ENCODE results near the gene FILIP1.

FILIP1 gene

GRCh38 chr6:75296811-75297779 is 196.5 kb downstream of the FILIP1 start:
- TF ChIP-seq TAF1 (IDR thresholded peaks at IDR 0.05; ENCODE audit: low read depth) (no peak), RAD21 (IDR thresholded peaks at IDR 0.05; ENCODE audit: low read depth) (peak; percentile 91), ZBTB7A (IDR thresholded peaks at IDR 0.05; ENCODE audit: low read depth) (no peak), NFIC (IDR thresholded peaks at IDR 0.05) (peak; percentile 86), FOXM1 (IDR thresholded peaks at IDR 0.05; ENCODE audit: borderline replicate concordance, low read depth) (no peak), EGR1 (IDR thresholded peaks at IDR 0.05) (no peak), CEBPB (IDR thresholded peaks at IDR 0.05) (no peak)

- TF ChIP-seq RAD21 (IDR thresholded peaks at IDR 0.05; ENCODE audit: low read depth) (no peak), FOXM1 (IDR thresholded peaks at IDR 0.05; ENCODE audit: borderline replicate concordance, low read depth) (no peak), NFIC (IDR thresholded peaks at IDR 0.05) (no peak), EGR1 (IDR thresholded peaks at IDR 0.05) (no peak), YY1 (IDR thresholded peaks at IDR 0.05; ENCODE audit: low read depth) (no peak), USF1 (IDR thresholded peaks at IDR 0.05) (no peak), ZBTB7A (IDR thresholded peaks at IDR 0.05; ENCODE audit: low read depth) (no peak), EP300 (IDR thresholded peaks at IDR 0.05; ENCODE audit: borderline replicate concordance) (no peak), CEBPB (IDR thresholded peaks at IDR 0.05) (no peak), TEAD4 (IDR thresholded peaks at IDR 0.05) (no peak), CREB1 (IDR thresholded peaks at IDR 0.05; ENCODE audit: low read depth) (no peak), TCF12 (IDR thresholded peaks at IDR 0.05; ENCODE audit: low read depth) (no peak), TAF1 (IDR thresholded peaks at IDR 0.05; ENCODE audit: low read depth) (no peak)
- TF ChIP-seq, protein P1, sequence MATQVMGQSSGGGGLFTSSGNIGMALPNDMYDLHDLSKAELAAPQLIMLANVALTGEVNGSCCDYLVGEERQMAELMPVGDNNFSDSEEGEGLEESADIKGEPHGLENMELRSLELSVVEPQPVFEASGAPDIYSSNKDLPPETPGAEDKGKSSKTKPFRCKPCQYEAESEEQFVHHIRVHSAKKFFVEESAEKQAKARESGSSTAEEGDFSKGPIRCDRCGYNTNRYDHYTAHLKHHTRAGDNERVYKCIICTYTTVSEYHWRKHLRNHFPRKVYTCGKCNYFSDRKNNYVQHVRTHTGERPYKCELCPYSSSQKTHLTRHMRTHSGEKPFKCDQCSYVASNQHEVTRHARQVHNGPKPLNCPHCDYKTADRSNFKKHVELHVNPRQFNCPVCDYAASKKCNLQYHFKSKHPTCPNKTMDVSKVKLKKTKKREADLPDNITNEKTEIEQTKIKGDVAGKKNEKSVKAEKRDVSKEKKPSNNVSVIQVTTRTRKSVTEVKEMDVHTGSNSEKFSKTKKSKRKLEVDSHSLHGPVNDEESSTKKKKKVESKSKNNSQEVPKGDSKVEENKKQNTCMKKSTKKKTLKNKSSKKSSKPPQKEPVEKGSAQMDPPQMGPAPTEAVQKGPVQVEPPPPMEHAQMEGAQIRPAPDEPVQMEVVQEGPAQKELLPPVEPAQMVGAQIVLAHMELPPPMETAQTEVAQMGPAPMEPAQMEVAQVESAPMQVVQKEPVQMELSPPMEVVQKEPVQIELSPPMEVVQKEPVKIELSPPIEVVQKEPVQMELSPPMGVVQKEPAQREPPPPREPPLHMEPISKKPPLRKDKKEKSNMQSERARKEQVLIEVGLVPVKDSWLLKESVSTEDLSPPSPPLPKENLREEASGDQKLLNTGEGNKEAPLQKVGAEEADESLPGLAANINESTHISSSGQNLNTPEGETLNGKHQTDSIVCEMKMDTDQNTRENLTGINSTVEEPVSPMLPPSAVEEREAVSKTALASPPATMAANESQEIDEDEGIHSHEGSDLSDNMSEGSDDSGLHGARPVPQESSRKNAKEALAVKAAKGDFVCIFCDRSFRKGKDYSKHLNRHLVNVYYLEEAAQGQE (IDR thresholded peaks at IDR 0.05; ENCODE audit: low read depth), result no peak
- TF ChIP-seq, protein P2, sequence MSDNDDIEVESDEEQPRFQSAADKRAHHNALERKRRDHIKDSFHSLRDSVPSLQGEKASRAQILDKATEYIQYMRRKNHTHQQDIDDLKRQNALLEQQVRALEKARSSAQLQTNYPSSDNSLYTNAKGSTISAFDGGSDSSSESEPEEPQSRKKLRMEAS (IDR thresholded peaks at IDR 0.05), result no peak
Measured at GRCh38 chr6:75292555-75292954, 201.0 kb downstream of the FILIP1 start.

DNA sequence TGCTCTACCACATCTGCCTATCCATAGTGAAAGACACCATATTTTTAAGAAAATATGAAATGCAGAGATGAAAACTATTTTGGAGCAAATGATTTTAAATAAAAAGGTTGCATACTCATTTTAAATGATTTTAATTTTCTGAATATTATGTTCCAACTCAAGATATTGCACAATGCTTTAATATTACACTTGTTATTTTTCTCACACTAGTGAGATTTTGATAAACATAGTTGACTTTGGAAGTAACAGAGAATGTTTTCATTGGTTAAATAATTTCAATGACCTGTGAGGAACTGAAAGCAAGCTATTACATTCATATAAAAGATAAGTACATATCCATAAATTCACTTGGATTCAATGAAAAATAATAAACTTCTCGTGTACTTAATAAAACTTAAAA is 201.9 kb downstream of the FILIP1 start:
- TF ChIP-seq, protein P2 (IDR thresholded peaks at IDR 0.05), result no peak
- TF ChIP-seq FOXM1 (IDR thresholded peaks at IDR 0.05; ENCODE audit: borderline replicate concordance, low read depth) (no peak), EGR1 (IDR thresholded peaks at IDR 0.05) (no peak), YY1 (IDR thresholded peaks at IDR 0.05; ENCODE audit: low read depth) (no peak), TCF12 (IDR thresholded peaks at IDR 0.05; ENCODE audit: low read depth) (no peak), CREB1 (IDR thresholded peaks at IDR 0.05; ENCODE audit: low read depth) (no peak), CEBPB (IDR thresholded peaks at IDR 0.05) (no peak), EP300 (IDR thresholded peaks at IDR 0.05; ENCODE audit: borderline replicate concordance) (no peak)
- TF ChIP-seq, protein P1 (IDR thresholded peaks at IDR 0.05; ENCODE audit: low read depth), result no peak

- TF ChIP-seq CREB1 (IDR thresholded peaks at IDR 0.05; ENCODE audit: low read depth), result no peak
- no peak for TF ChIP-seq CEBPB (IDR thresholded peaks at IDR 0.05)
- no peak for TF ChIP-seq NFIC (IDR thresholded peaks at IDR 0.05)
Measured at GRCh38 chr6:75291331-75291730, 202.3 kb downstream of the FILIP1 start.

DNA sequence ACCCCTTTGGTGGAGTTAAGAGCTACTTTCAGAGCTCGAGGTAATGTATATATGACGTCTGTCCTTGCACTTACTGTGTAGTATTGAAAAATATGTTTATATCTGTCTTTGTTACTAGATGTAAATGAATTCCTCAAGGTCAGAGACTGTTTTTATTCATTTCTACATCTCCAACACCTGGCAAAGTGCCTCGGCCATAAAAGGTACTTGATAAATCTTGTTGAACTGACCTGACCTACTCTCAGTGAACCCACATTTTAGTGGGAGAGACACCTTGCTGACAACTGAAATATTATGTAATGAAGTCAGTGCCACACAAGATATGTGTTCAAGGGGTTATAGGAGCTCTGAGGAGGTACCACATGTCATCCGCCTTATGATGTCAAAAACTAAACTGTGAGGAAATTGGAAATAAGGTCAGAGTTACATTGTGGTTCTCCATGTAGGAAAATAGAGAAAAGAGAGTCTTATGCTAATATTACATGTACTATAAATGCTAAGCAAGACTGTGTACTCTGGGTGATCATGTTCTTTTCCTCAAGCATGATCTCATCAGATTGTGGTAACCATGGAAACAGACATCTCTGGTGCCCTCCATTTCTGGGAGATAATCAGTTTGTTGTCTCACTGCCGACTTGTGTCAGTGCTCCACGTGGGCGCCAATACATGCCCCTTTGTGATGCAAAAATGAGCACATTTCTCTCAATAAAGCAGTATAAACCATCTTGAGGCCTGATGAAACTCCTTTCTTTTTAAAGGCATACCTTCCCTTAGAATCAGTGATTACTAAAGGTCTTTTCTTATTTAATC is 203.3 kb downstream of the FILIP1 start:
- TF ChIP-seq NFIC (IDR thresholded peaks at IDR 0.05), result no peak
- no peak for TF ChIP-seq RAD21 (IDR thresholded peaks at IDR 0.05; ENCODE audit: low read depth)
- TF ChIP-seq FOXM1 (IDR thresholded peaks at IDR 0.05; ENCODE audit: borderline replicate concordance, low read depth), result no peak
- TF ChIP-seq EP300 (IDR thresholded peaks at IDR 0.05; ENCODE audit: borderline replicate concordance), result no peak
- no peak for TF ChIP-seq EGR1 (IDR thresholded peaks at IDR 0.05)

- TF ChIP-seq EP300 (IDR thresholded peaks at IDR 0.05; ENCODE audit: borderline replicate concordance) (no peak), CREB1 (IDR thresholded peaks at IDR 0.05; ENCODE audit: low read depth) (no peak), CEBPB (IDR thresholded peaks at IDR 0.05) (no peak), EGR1 (IDR thresholded peaks at IDR 0.05) (no peak), TEAD4 (IDR thresholded peaks at IDR 0.05) (no peak), FOXM1 (IDR thresholded peaks at IDR 0.05; ENCODE audit: borderline replicate concordance, low read depth) (no peak), NFIC (IDR thresholded peaks at IDR 0.05) (no peak), TCF12 (IDR thresholded peaks at IDR 0.05; ENCODE audit: low read depth) (no peak), ZBTB7A (IDR thresholded peaks at IDR 0.05; ENCODE audit: low read depth) (no peak), USF1 (IDR thresholded peaks at IDR 0.05) (no peak), YY1 (IDR thresholded peaks at IDR 0.05; ENCODE audit: low read depth) (no peak)
- TF ChIP-seq, protein P1 (IDR thresholded peaks at IDR 0.05; ENCODE audit: low read depth), result no peak
Measured at GRCh38 chr6:75288023-75288422, 205.6 kb downstream of the FILIP1 start.
